GM12891 (cell line): ENCODE results near the gene NKX1-2.

Experiments used
- POLR2A ChIP-seq: IDR thresholded peaks from 2 replicates; pipeline ENCODE4 v1.6.1; 2011; ENCODE audit warnings: low read depth, low read length, control low read depth
- POLR2AphosphoS5 ChIP-seq: IDR thresholded peaks from 2 replicates; pipeline ENCODE4 v1.6.1; 2011; ENCODE audit warnings: low read depth, low read length, control low read depth
- POU2F2 ChIP-seq: IDR thresholded peaks from 2 replicates; pipeline ENCODE4 v1.6.1; 2011; ENCODE audit warnings: low read depth, mild to moderate bottlenecking, control low read depth, low read length, moderate library complexity
- SPI1 ChIP-seq: IDR thresholded peaks from 2 replicates; pipeline ENCODE4 v1.6.1; 2011; ENCODE audit warnings: low read depth, low read length, control low read depth
- TAF1 ChIP-seq: IDR thresholded peaks from 2 replicates; pipeline ENCODE4 v1.6.1; 2011; ENCODE audit warnings: low read depth, low read length, control low read depth

GRCh38 chr10:124496150-124496549 lies 46.3 kb upstream of the NKX1-2 start:
- TF ChIP-seq POLR2A: no peak
- no peak for TF ChIP-seq POLR2AphosphoS5
- no peak for TF ChIP-seq POU2F2
- TF ChIP-seq SPI1: no peak
- no peak for TF ChIP-seq TAF1
